ENCODE measurements around the gene FRMD4A.
"Not testable (repeated sequence)": the region's sequence is repeated elsewhere in the genome, so short reads cannot be mapped to it uniquely, and the experiment has no call there.

The FRMD4A gene

GRCh38 chr10:14250496-14251076, 80.1 kb downstream of the FRMD4A start:
- FAIRE-seq: no peak
- TF ChIP-seq POLR2AphosphoS5 (IDR thresholded peaks at IDR 0.05; ENCODE audit: low read depth, low read length): no peak
- TF ChIP-seq SPI1 (IDR thresholded peaks at IDR 0.05; ENCODE audit: low read depth, low read length): no peak
- no peak for TF ChIP-seq POU2F2 (IDR thresholded peaks at IDR 0.05; ENCODE audit: low read depth, low read length)
- no peak for TF ChIP-seq POLR2A (IDR thresholded peaks at IDR 0.05; ENCODE audit: low read depth, low read length)
- no peak for TF ChIP-seq TAF1 (IDR thresholded peaks at IDR 0.05; ENCODE audit: low read depth, low read length)
- TF ChIP-seq PAX5 (IDR thresholded peaks at IDR 0.05; ENCODE audit: insufficient read depth, low read length, severe bottlenecking): no peak
- no peak for DNase-seq (ENCODE audit: insufficient read length, low spot score)

- DNase-seq (ENCODE audit: insufficient read length, low spot score) (no peak), FAIRE-seq (no peak)
- TF ChIP-seq POU2F2 (IDR thresholded peaks at IDR 0.05; ENCODE audit: low read depth, low read length): no peak
- no peak for TF ChIP-seq POLR2AphosphoS5 (IDR thresholded peaks at IDR 0.05; ENCODE audit: low read depth, low read length)
- TF ChIP-seq TAF1 (IDR thresholded peaks at IDR 0.05; ENCODE audit: low read depth, low read length): no peak
- no peak for TF ChIP-seq PAX5 (IDR thresholded peaks at IDR 0.05; ENCODE audit: insufficient read depth, low read length, severe bottlenecking)
- no peak for TF ChIP-seq SPI1 (IDR thresholded peaks at IDR 0.05; ENCODE audit: low read depth, low read length)
- TF ChIP-seq POLR2A (IDR thresholded peaks at IDR 0.05; ENCODE audit: low read depth, low read length): no peak
Observed at GRCh38 chr10:14247377-14248116, 83.2 kb downstream of the FRMD4A start.

GRCh38 chr10:14244801-14245211, 85.9 kb downstream of the FRMD4A start:
- no peak for TF ChIP-seq POLR2A (IDR thresholded peaks at IDR 0.05; ENCODE audit: low read depth, low read length)
- no peak for TF ChIP-seq POLR2AphosphoS5 (IDR thresholded peaks at IDR 0.05; ENCODE audit: low read depth, low read length)
- TF ChIP-seq PAX5 (IDR thresholded peaks at IDR 0.05; ENCODE audit: insufficient read depth, low read length, severe bottlenecking): no peak
- no peak for TF ChIP-seq POU2F2 (IDR thresholded peaks at IDR 0.05; ENCODE audit: low read depth, low read length)
- TF ChIP-seq SPI1 (IDR thresholded peaks at IDR 0.05; ENCODE audit: low read depth, low read length): no peak
- DNase-seq (ENCODE audit: insufficient read length, low spot score) (no peak), FAIRE-seq (no peak)

- no peak for TF ChIP-seq PAX5 (IDR thresholded peaks at IDR 0.05; ENCODE audit: insufficient read depth, low read length, severe bottlenecking)
- FAIRE-seq (no peak), DNase-seq (ENCODE audit: insufficient read length, low spot score) (no peak)
Observed at GRCh38 chr10:14244147-14244546, 86.6 kb downstream of the FRMD4A start.

- no peak for FAIRE-seq
Observed at GRCh38 chr10:14243221-14243620, 87.5 kb downstream of the FRMD4A start.

GRCh38 chr10:14241196-14241595, 89.5 kb downstream of the FRMD4A start:
- TF ChIP-seq POLR2A (IDR thresholded peaks at IDR 0.05; ENCODE audit: low read depth, low read length) (no peak), SPI1 (IDR thresholded peaks at IDR 0.05; ENCODE audit: low read depth, low read length) (no peak), PAX5 (IDR thresholded peaks at IDR 0.05; ENCODE audit: insufficient read depth, low read length, severe bottlenecking) (no peak), POU2F2 (IDR thresholded peaks at IDR 0.05; ENCODE audit: low read depth, low read length) (no peak), POLR2AphosphoS5 (IDR thresholded peaks at IDR 0.05; ENCODE audit: low read depth, low read length) (no peak), TAF1 (IDR thresholded peaks at IDR 0.05; ENCODE audit: low read depth, low read length) (no peak)
- FAIRE-seq: no peak
- DNase-seq (ENCODE audit: insufficient read length, low spot score): no peak

More at GRCh38 chr10:14243221-14243620, 87.5 kb downstream of the FRMD4A start:
- TF ChIP-seq POU2F2 (IDR thresholded peaks at IDR 0.05; ENCODE audit: low read depth, low read length) (no peak), POLR2A (IDR thresholded peaks at IDR 0.05; ENCODE audit: low read depth, low read length) (no peak), POLR2AphosphoS5 (IDR thresholded peaks at IDR 0.05; ENCODE audit: low read depth, low read length) (no peak), SPI1 (IDR thresholded peaks at IDR 0.05; ENCODE audit: low read depth, low read length) (no peak), TAF1 (IDR thresholded peaks at IDR 0.05; ENCODE audit: low read depth, low read length) (no peak), PAX5 (IDR thresholded peaks at IDR 0.05; ENCODE audit: insufficient read depth, low read length, severe bottlenecking) (no peak)
- DNase-seq (ENCODE audit: insufficient read length, low spot score): no peak

GRCh38 chr10:14240253-14241189, 90.2 kb downstream of the FRMD4A start:
- DNase-seq (ENCODE audit: insufficient read length, low spot score) (no peak), FAIRE-seq (no peak)
- TF ChIP-seq POLR2AphosphoS5 (IDR thresholded peaks at IDR 0.05; ENCODE audit: low read depth, low read length) (no peak), POU2F2 (IDR thresholded peaks at IDR 0.05; ENCODE audit: low read depth, low read length) (no peak), SPI1 (IDR thresholded peaks at IDR 0.05; ENCODE audit: low read depth, low read length) (no peak), TAF1 (IDR thresholded peaks at IDR 0.05; ENCODE audit: low read depth, low read length) (no peak), POLR2A (IDR thresholded peaks at IDR 0.05; ENCODE audit: low read depth, low read length) (no peak), PAX5 (IDR thresholded peaks at IDR 0.05; ENCODE audit: insufficient read depth, low read length, severe bottlenecking) (no peak)

- FAIRE-seq; DNase-seq (ENCODE audit: insufficient read length, low spot score): not testable (repeated sequence)
Observed at GRCh38 chr10:14238659-14239058, 92.1 kb downstream of the FRMD4A start.

GRCh38 chr10:14236341-14236740, 94.4 kb downstream of the FRMD4A start:
- no peak for FAIRE-seq
- DNase-seq (ENCODE audit: insufficient read length, low spot score): no peak
- no peak for TF ChIP-seq TAF1 (IDR thresholded peaks at IDR 0.05; ENCODE audit: low read depth, low read length)
- TF ChIP-seq POLR2A (IDR thresholded peaks at IDR 0.05; ENCODE audit: low read depth, low read length): no peak
- no peak for TF ChIP-seq POU2F2 (IDR thresholded peaks at IDR 0.05; ENCODE audit: low read depth, low read length)
- no peak for TF ChIP-seq SPI1 (IDR thresholded peaks at IDR 0.05; ENCODE audit: low read depth, low read length)
- TF ChIP-seq POLR2AphosphoS5 (IDR thresholded peaks at IDR 0.05; ENCODE audit: low read depth, low read length): no peak
- TF ChIP-seq PAX5 (IDR thresholded peaks at IDR 0.05; ENCODE audit: insufficient read depth, low read length, severe bottlenecking): no peak
